ENCODE measurements around the gene SH3GL2.

- TF ChIP-seq CTCF (IDR thresholded peaks at IDR 0.05) (no peak), REST (IDR thresholded peaks at IDR 0.05; ENCODE audit: insufficient read depth in 1 of 2, low read depth in 2 of 2, low read length in 1 of 2) (no peak), SIN3A (IDR thresholded peaks at IDR 0.05; ENCODE audit: borderline replicate concordance, insufficient read depth, low read depth, low read length) (no peak), TCF7L2 (IDR thresholded peaks at IDR 0.05; ENCODE audit: low read depth, low read length) (no peak)
Measured at GRCh38 chr9:17832812-17833211, 253.9 kb downstream of the SH3GL2 start.

All from Panc1 (cell line).